H9 (cell line): ENCODE results near the gene APPL2. TPM values are rescaled to one million over a fixed set of nuclear protein-coding genes. Genes with fewer than 3 reads are reported as not detected.

Source experiments
- DNase-seq: peaks from one replicate; pipeline ENCODE4 v3.0.0-alpha.2; 2017
- H2AFZ ChIP-seq: one replicate; pipeline ENCODE4 v1.6.1; 2013; ENCODE audit warnings: mild to moderate bottlenecking, low read length, control low read depth, moderate library complexity
- H2AK5ac ChIP-seq: 2 replicates; pipeline ENCODE4 v1.6.1; 2013; ENCODE audit warnings: low read length, control low read depth, mixed read lengths; ENCODE audit not compliant: insufficient read length
- H2BK120ac ChIP-seq: one replicate; pipeline ENCODE4 v1.6.1; 2013; ENCODE audit warnings: low read depth, mild to moderate bottlenecking, low read length, control low read depth, inconsistent platforms; ENCODE audit not compliant: poor library complexity, severe bottlenecking
- H2BK12ac ChIP-seq: 2 replicates; pipeline ENCODE4 v1.6.1; 2013; ENCODE audit warnings: low read length, control low read depth, mixed read lengths, low read depth; ENCODE audit not compliant: insufficient read length
- H2BK15ac ChIP-seq: 2 replicates; pipeline ENCODE4 v1.6.1; 2013; ENCODE audit warnings: low read depth, low read length, control low read depth
- H2BK20ac ChIP-seq: one replicate; pipeline ENCODE4 v1.6.1; 2013; ENCODE audit warnings: low read depth, mild to moderate bottlenecking, low read length, control low read depth, inconsistent platforms; ENCODE audit not compliant: poor library complexity, severe bottlenecking
- H2BK5ac ChIP-seq: 2 replicates; pipeline ENCODE4 v1.6.1; 2013; ENCODE audit warnings: low read length, control low read depth, mixed read lengths; ENCODE audit not compliant: insufficient read length
- H3K14ac ChIP-seq: 2 replicates; pipeline ENCODE4 v1.6.1; 2013; ENCODE audit warnings: low read length, control low read depth; ENCODE audit not compliant: insufficient read depth
- H3K18ac ChIP-seq: 2 replicates; pipeline ENCODE4 v1.6.1; 2013; ENCODE audit warnings: low read depth, mild to moderate bottlenecking, mixed read lengths, low read length, control low read depth; ENCODE audit not compliant: insufficient read length
- H3K23ac ChIP-seq: 2 replicates; pipeline ENCODE4 v1.6.1; 2013; ENCODE audit warnings: low read length, control low read depth, mixed read lengths, low read depth; ENCODE audit not compliant: insufficient read length
- H3K23me2 ChIP-seq: 2 replicates; pipeline ENCODE4 v1.6.1; 2013; ENCODE audit warnings: low read depth, mild to moderate bottlenecking, mixed read lengths, low read length, control low read depth; ENCODE audit not compliant: insufficient read length, poor library complexity, severe bottlenecking
- H3K27ac ChIP-seq: 2 replicates; pipeline ENCODE4 v1.5.1; 2013; ENCODE audit warnings: low read length, control low read depth, mixed read lengths, low read depth; ENCODE audit not compliant: insufficient read length
- H3K27me3 ChIP-seq: 2 replicates; pipeline ENCODE4 v1.6.1; 2013; ENCODE audit warnings: low read length, control low read depth, inconsistent platforms; ENCODE audit not compliant: insufficient read depth
- H3K4ac ChIP-seq: 2 replicates; pipeline ENCODE4 v1.6.1; 2013; ENCODE audit warnings: low read depth, mild to moderate bottlenecking, control low read depth, inconsistent platforms, low read length, moderate library complexity
- H3K4me1 ChIP-seq: 2 replicates; pipeline ENCODE4 v1.6.1; 2013; ENCODE audit warnings: low read length, control low read depth, inconsistent platforms; ENCODE audit not compliant: insufficient read depth
- H3K4me2 ChIP-seq: 2 replicates; pipeline ENCODE4 v1.6.1; 2013; ENCODE audit warnings: low read length, control low read depth, mixed read lengths; ENCODE audit not compliant: insufficient read length, insufficient read depth
- H3K56ac ChIP-seq: 2 replicates; pipeline ENCODE4 v1.6.1; 2013; ENCODE audit warnings: low read depth, mild to moderate bottlenecking, mixed read lengths, low read length, control low read depth; ENCODE audit not compliant: insufficient read length
- H3K79me1 ChIP-seq: 2 replicates; pipeline ENCODE4 v1.6.1; 2013; ENCODE audit warnings: low read depth, mild to moderate bottlenecking, moderate library complexity, low read length, control low read depth, inconsistent platforms; ENCODE audit not compliant: insufficient read depth, poor library complexity, severe bottlenecking
- H3K79me2 ChIP-seq: 2 replicates; pipeline ENCODE4 v1.6.1; 2013; ENCODE audit warnings: low read length, control low read depth, inconsistent platforms; ENCODE audit not compliant: insufficient read depth
- H3K9ac ChIP-seq: 2 replicates; pipeline ENCODE4 v1.6.1; 2013; ENCODE audit warnings: low read length, control low read depth, mixed read lengths; ENCODE audit not compliant: insufficient read length; ENCODE audit errors: extremely low read depth
- H3K9me3 ChIP-seq: one replicate; pipeline ENCODE4 v1.6.1; 2013; ENCODE audit warnings: low read depth, low read length, inconsistent platforms; ENCODE audit not compliant: control insufficient read depth
- H3T11ph ChIP-seq: one replicate; pipeline ENCODE4 v1.6.1; 2013; ENCODE audit warnings: mild to moderate bottlenecking, low read length, control low read depth, inconsistent platforms
- H4K20me1 ChIP-seq: one replicate; pipeline ENCODE4 v1.6.1; 2013; ENCODE audit not compliant: control insufficient read depth, insufficient read length, insufficient read depth
- H4K5ac ChIP-seq: 2 replicates; pipeline ENCODE4 v1.6.1; 2013; ENCODE audit warnings: low read depth, mild to moderate bottlenecking, mixed read lengths, low read length, control low read depth; ENCODE audit not compliant: insufficient read length
- H4K8ac ChIP-seq: replicated peaks from 2 replicates; pipeline ENCODE4 v1.6.1; 2013; ENCODE audit warnings: low read length, control low read depth, mixed read lengths, low read depth; ENCODE audit not compliant: insufficient read length
- H4K91ac ChIP-seq: 2 replicates; pipeline ENCODE4 v1.6.1; 2013; ENCODE audit warnings: low read depth, mild to moderate bottlenecking, moderate library complexity, mixed read lengths, low read length, control low read depth; ENCODE audit not compliant: insufficient read length
- H3K27ac Mint-ChIP-seq, 3 experiments: 2 replicates in 2 of 3; 3 replicates in 1 of 3; pipeline ENCODE4 v1.8.0; 2020 to 2021; ENCODE audit warnings: mixed read lengths in 3 of 3, mild to moderate bottlenecking in 1 of 3, moderate library complexity in 1 of 3
- H3K27me3 Mint-ChIP-seq: 2 replicates; pipeline ENCODE4 v1.8.0; 2021; ENCODE audit warnings: low read depth, mild to moderate bottlenecking, moderate library complexity, mixed read lengths
- H3K36me3 Mint-ChIP-seq, 3 experiments: 2 replicates in 2 of 3; 3 replicates in 1 of 3; pipeline ENCODE4 v1.8.0; 2020 to 2021; ENCODE audit warnings: low read depth in 3 of 3, mixed read lengths in 3 of 3; ENCODE audit not compliant: insufficient read depth in 1 of 3
- H3K4me1 Mint-ChIP-seq, 2 experiments: 2 replicates each; pipeline ENCODE4 v1.8.0; 2020; ENCODE audit warnings: mixed read lengths in 2 of 2
- H3K4me3 Mint-ChIP-seq, 2 experiments: 2 replicates in 1 of 2; 3 replicates in 1 of 2; pipeline ENCODE4 v1.8.0; 2020 to 2021; ENCODE audit warnings: mild to moderate bottlenecking in 2 of 2, mixed read lengths in 2 of 2, moderate library complexity in 1 of 2
- H3K9me3 Mint-ChIP-seq, 2 experiments: 2 replicates in 1 of 2; 3 replicates in 1 of 2; pipeline ENCODE4 v1.8.0; 2020; ENCODE audit warnings: mild to moderate bottlenecking in 2 of 2, mixed read lengths in 2 of 2, moderate library complexity in 1 of 2
- CTCF ChIP-seq: fragments of 200-600 bp; sonication (generic); conservative IDR thresholded peaks from 3 replicates; pipeline ENCODE4 v1.8.0; 2021; ENCODE audit warnings: antibody characterized with exemption, mild to moderate bottlenecking
- WGBS: extraction: QIAGEN DNeasy Blood & Tissue Kit; methylation state at CpG from one replicate; pipeline ENCODE4 v1.1.7; 2013; ENCODE audit warnings: missing lambda C conversion rate, low lambda C conversion rate, mixed read lengths; ENCODE audit not compliant: insufficient read length; ENCODE audit errors: extremely low coverage; 5-methylcytosine and 5-hydroxymethylcytosine counted together
- total RNA-seq: library from RNA; stranded (reverse); gene quantifications from 2 replicates; pipeline ENCODE4 v1.2.1, GENCODE V29; 2021

APPL2 gene
- total RNA-seq, 1 experiment from 2014 or later = 18.5 TPM

DNA sequence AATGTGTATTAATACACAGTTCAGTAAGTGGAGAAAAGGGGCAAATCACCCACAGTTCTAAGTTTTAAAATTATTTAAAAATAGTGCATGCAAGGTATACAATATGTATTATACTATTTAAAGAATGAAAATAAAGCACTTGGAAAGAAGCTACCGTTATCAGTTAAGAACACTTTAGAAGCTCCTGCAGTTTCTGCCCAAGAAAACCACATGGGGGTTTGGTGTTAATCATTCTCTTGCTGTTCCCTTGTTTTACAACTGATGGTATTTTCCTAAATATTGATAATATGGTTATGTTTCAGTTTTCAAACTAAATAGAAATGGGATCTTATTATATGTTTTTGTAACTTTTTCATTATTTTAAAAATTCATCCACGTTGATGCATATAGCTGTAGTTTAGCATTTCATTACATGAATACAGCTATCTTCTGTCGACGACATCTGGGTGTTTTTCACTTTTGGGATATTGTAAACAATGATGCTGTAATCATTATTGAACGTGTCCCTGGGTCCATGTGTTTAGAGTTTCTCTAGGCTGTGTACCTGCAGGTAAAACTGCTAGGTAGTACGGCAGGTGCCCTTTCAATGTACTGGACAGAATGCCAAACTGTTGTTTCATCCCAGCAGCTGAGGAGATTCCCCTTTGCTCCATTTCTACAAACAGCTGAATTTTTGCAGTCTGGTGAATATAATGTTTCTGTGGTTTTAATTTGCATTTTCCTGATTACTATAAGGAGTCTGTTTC is 64.1 kb downstream of the APPL2 start:
- Histone ChIP-seq H3K14ac (no peak overlapping the region), H4K8ac (no peak overlapping the region), H4K20me1 (no peaks in the 10 kb centered on the region), H4K5ac (no peak overlapping the region), H3K27me3 (no peaks in the 10 kb centered on the region), H3K4me2 (no peak overlapping the region), H3K79me2 (no peaks in the 10 kb centered on the region), H2BK5ac (no peak overlapping the region), H2BK120ac (no peak overlapping the region), H3K9me3 (no peaks in the 10 kb centered on the region), H3K4me1 (no peaks in the 10 kb centered on the region), H3K23me2 (no peaks in the 10 kb centered on the region), H2AK5ac (no peak overlapping the region), H3K18ac (no peak overlapping the region), H2AFZ (no peak overlapping the region), H2BK15ac (no peak overlapping the region), H3K23ac (no peak overlapping the region), H3K79me1 (no peaks in the 10 kb centered on the region), H3T11ph (no peak overlapping the region), H3K27ac (no peak overlapping the region), H2BK12ac (no peak overlapping the region), H3K56ac (no peak overlapping the region), H3K4ac (no peak overlapping the region), H3K9ac (no peak overlapping the region), H2BK20ac (no peak overlapping the region), H4K91ac (no peak overlapping the region)
- no peak for DNase-seq
- Mint-ChIP-seq H3K27ac (peak overlapping the region; percentile 53 to 63 (median 57); a peak in 5 of 7 replicates), H3K27me3 (no peaks in the 10 kb centered on the region), H3K36me3 (peaks cover 0 to 25% (median 16%) of the 10 kb centered on the region in 3 experiments; a peak in 6 of 7 replicates), H3K9me3 (no peaks in the 10 kb centered on the region), H3K4me3 (no peak overlapping the region), H3K4me1 (no peaks in the 10 kb centered on the region)
- WGBS = no CpG with 5 or more reads among the region's 6 CpGs
- TF ChIP-seq CTCF = no peak
